CD8-positive, alpha-beta memory T cell (primary cell): Measurements from ENCODE around the gene UPP2. TPM values are rescaled to one million over a fixed set of nuclear protein-coding genes. Genes with fewer than 3 reads are reported as not detected.

Experiments used
- CTCF ChIA-PET: fragments of 350-600 bp; sonication (Branson Sonifier 250); formaldehyde crosslinking; loops from one replicate; lab custom pipeline; 2021; ENCODE audit warnings: antibody characterized with exemption; lab: Charles Lee
- POLR2A ChIA-PET: fragments of 350-600 bp; sonication (Branson Sonifier 250); formaldehyde crosslinking; loops from one replicate; lab custom pipeline; 2021; ENCODE audit warnings: antibody characterized with exemption; lab: Charles Lee
- DNase-seq, 5 donors: peaks; one replicate each; pipeline versions ENCODE4 v3.0.0 to v3.0.0-alpha.2; 2020 to 2022; ENCODE audit warnings: mixed read lengths in 1 of 5
- H3K27ac ChIP-seq: one replicate; pipeline ENCODE4 v1.7.0; 2013; ENCODE audit warnings: low read depth, mild to moderate bottlenecking, low read length, moderate library complexity
- H3K27me3 ChIP-seq: 2 replicates; pipeline ENCODE4 v1.7.0; 2013; ENCODE audit warnings: low read length, mild to moderate bottlenecking; ENCODE audit not compliant: insufficient read depth, poor library complexity, severe bottlenecking
- H3K36me3 ChIP-seq: 2 replicates; pipeline ENCODE4 v1.7.0; 2013; ENCODE audit warnings: mild to moderate bottlenecking, low read length, moderate library complexity; ENCODE audit not compliant: insufficient read depth
- H3K4me1 ChIP-seq: 2 replicates; pipeline ENCODE4 v1.7.0; 2013; ENCODE audit warnings: mild to moderate bottlenecking, low read length, moderate library complexity; ENCODE audit not compliant: insufficient read depth
- H3K4me3 ChIP-seq: 2 replicates; pipeline ENCODE4 v1.7.0; 2013; ENCODE audit warnings: mild to moderate bottlenecking, low read length
- H3K9me3 ChIP-seq: 2 replicates; pipeline ENCODE4 v1.7.0; 2013; ENCODE audit warnings: mild to moderate bottlenecking, low read length
- H3K27ac Mint-ChIP-seq, 8 donors: one replicate each; pipeline ENCODE4 v1.8.0; 2020 to 2021; ENCODE audit warnings: mixed read lengths in 8 of 8, mild to moderate bottlenecking in 6 of 8, inconsistent platforms in 3 of 8, moderate library complexity in 3 of 8
- H3K27me3 Mint-ChIP-seq, 2 donors: one replicate each; pipeline ENCODE4 v1.8.0; 2020 to 2021; ENCODE audit warnings: mixed read lengths in 2 of 2, mild to moderate bottlenecking in 1 of 2, moderate library complexity in 1 of 2
- H3K36me3 Mint-ChIP-seq, 3 donors: one replicate each; pipeline ENCODE4 v1.8.0; 2020 to 2021; ENCODE audit warnings: mixed read lengths in 3 of 3, inconsistent platforms in 1 of 3, mild to moderate bottlenecking in 1 of 3
- H3K4me1 Mint-ChIP-seq, 3 donors: one replicate each; pipeline ENCODE4 v1.8.0; 2020 to 2021; ENCODE audit warnings: mixed read lengths in 3 of 3, inconsistent platforms in 1 of 3, mild to moderate bottlenecking in 1 of 3
- H3K4me3 Mint-ChIP-seq, 7 donors: one replicate each; pipeline ENCODE4 v1.8.0; 2020 to 2021; ENCODE audit warnings: mixed read lengths in 7 of 7, mild to moderate bottlenecking in 6 of 7, moderate library complexity in 4 of 7, inconsistent platforms in 2 of 7
- H3K9me3 Mint-ChIP-seq, 5 donors: one replicate each; pipeline ENCODE4 v1.8.0; 2020 to 2022; ENCODE audit warnings: mixed read lengths in 5 of 5, mild to moderate bottlenecking in 3 of 5, moderate library complexity in 2 of 5, inconsistent platforms in 1 of 5
- polyA plus RNA-seq: library from polyadenylated mRNA; unstranded; fragments of 300-500 nt; fragmentation: Illumina TruSeq; gene quantifications from one replicate; pipeline ENCODE4 v1.2.3, GENCODE V29; 2021
- total RNA-seq, 2 experiments: library from RNA; stranded (reverse); gene quantifications; one replicate each; pipeline ENCODE4 v1.2.3, GENCODE V29; 2021

The UPP2 gene
- total and polyA plus RNA-seq, 3 experiments from 2014 or later, result not detected

DNA sequence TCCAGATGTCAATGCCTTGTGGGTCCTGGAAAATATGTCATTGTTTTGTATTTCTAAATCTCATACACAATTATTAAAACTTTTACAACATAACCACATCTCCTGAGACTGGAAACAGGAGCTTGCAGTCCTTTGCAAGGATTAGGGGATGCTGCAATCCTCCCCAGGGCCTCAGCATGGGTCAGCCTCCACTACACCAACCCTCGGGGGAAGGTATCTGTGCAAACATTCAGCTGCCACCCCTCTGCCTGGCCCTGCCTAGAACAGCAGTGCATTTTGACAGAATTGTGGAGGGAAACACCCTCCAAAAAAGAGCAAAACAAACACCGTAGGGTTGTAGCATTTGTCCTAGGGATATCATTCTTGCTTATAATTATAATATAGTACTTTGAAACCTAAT is 4.2 kb upstream of the UPP2 start:
- Mint-ChIP-seq H3K4me1 (no peaks in the 10 kb centered on the region), H3K27ac (no peak overlapping the region), H3K4me3 (no peak overlapping the region), H3K9me3 (no peaks in the 10 kb centered on the region), H3K36me3 (no peaks in the 10 kb centered on the region), H3K27me3 (no peaks in the 10 kb centered on the region)
- CTCF ChIA-PET, result no interaction called here
- H3K4me1 ChIP-seq, result no peaks in the 10 kb centered on the region
- no peak overlapping the region for H3K4me3 ChIP-seq
- H3K9me3 ChIP-seq, result no peaks in the 10 kb centered on the region
- H3K36me3 ChIP-seq, result no peaks in the 10 kb centered on the region
- POLR2A ChIA-PET, result no interaction called here
- H3K27ac ChIP-seq, result no peak overlapping the region
- DNase-seq, result no peak
- H3K27me3 ChIP-seq, result peaks cover 4% of the 10 kb centered on the region

DNA sequence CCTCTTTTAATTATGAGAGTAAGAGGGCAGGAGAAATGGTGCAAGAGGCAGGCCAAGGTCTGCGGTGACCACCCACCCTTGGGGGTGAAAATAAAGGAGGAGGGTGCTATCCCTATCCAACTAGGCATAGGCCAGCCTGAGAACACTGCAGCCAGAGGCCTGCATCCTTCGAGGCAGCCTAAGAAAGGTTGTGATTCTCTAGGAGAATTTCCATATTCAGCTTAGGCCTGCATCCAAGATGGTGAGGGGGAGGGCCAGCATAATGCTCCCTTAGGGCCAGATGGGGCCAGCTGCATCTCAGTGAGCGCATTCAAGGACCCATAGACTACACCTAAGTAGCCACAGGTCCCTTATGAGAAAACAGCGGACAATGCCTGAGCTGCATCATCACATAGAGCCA is 3.5 kb upstream of the UPP2 start:
- Histone ChIP-seq H3K4me1 (no peaks in the 10 kb centered on the region), H3K4me3 (no peak overlapping the region), H3K27ac (no peak overlapping the region), H3K27me3 (peaks cover 4% of the 10 kb centered on the region), H3K9me3 (no peaks in the 10 kb centered on the region), H3K36me3 (no peaks in the 10 kb centered on the region)
- no peaks in the 10 kb centered on the region for H3K4me1 Mint-ChIP-seq
- ChIA-PET CTCF (no interaction called here), POLR2A (no interaction called here)
- no peaks in the 10 kb centered on the region for H3K9me3 Mint-ChIP-seq
- no peak for DNase-seq
- H3K27ac Mint-ChIP-seq, result no peak overlapping the region
- H3K27me3 Mint-ChIP-seq, result no peaks in the 10 kb centered on the region
- H3K36me3 Mint-ChIP-seq, result no peaks in the 10 kb centered on the region
- H3K4me3 Mint-ChIP-seq, result no peak overlapping the region

- H3K27me3 Mint-ChIP-seq, result no peaks in the 10 kb centered on the region
- H3K36me3 Mint-ChIP-seq, result no peaks in the 10 kb centered on the region
- peaks cover 4% of the 10 kb centered on the region for H3K27me3 ChIP-seq
- no peak for DNase-seq
- no peaks in the 10 kb centered on the region for H3K9me3 ChIP-seq
- H3K9me3 Mint-ChIP-seq, result no peaks in the 10 kb centered on the region
- no peaks in the 10 kb centered on the region for H3K36me3 ChIP-seq
- no peak overlapping the region for H3K4me3 ChIP-seq
- no peak overlapping the region for H3K4me3 Mint-ChIP-seq
- H3K4me1 ChIP-seq, result no peaks in the 10 kb centered on the region
- no peaks in the 10 kb centered on the region for H3K4me1 Mint-ChIP-seq
- no peak overlapping the region for H3K27ac Mint-ChIP-seq
- CTCF ChIA-PET, result no interaction called here
- POLR2A ChIA-PET, result no interaction called here
- no peak overlapping the region for H3K27ac ChIP-seq
These were observed 2.0 kb upstream of the UPP2 start for GRCh38 chr2:158099716-158100115.

DNA sequence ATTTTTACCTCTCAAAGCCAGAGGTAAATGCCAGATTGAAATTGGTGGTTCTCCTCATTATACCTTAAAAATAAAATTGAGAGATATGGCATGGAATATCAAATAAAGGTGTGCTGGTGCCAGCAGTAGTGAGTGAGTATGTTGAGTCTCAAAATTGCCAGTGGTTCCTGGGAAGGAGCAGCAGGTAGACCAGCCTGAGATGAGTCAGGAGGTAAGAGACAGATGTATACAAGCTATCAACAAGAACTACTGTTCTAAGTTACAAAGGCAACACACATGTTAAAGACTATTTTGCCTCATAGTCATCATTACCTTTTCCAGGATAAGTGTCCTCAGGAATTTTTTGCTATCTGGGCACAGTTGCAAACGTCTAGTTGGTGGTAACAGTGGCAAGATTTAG is 1.3 kb upstream of the UPP2 start:
- Mint-ChIP-seq H3K36me3 (no peaks in the 10 kb centered on the region), H3K4me1 (no peaks in the 10 kb centered on the region), H3K27me3 (no peaks in the 10 kb centered on the region), H3K4me3 (no peak overlapping the region), H3K27ac (no peak overlapping the region), H3K9me3 (no peaks in the 10 kb centered on the region)
- ChIA-PET CTCF (no interaction called here), POLR2A (no interaction called here)
- Histone ChIP-seq H3K4me3 (no peak overlapping the region), H3K9me3 (no peaks in the 10 kb centered on the region), H3K27ac (no peak overlapping the region), H3K36me3 (no peaks in the 10 kb centered on the region), H3K27me3 (peaks cover 4% of the 10 kb centered on the region), H3K4me1 (no peaks in the 10 kb centered on the region)
- DNase-seq, result no peak

- no peaks in the 10 kb centered on the region for H3K4me1 ChIP-seq
- no peaks in the 10 kb centered on the region for H3K27me3 Mint-ChIP-seq
- H3K36me3 ChIP-seq, result no peaks in the 10 kb centered on the region
- peaks cover 4% of the 10 kb centered on the region for H3K27me3 ChIP-seq
- ChIA-PET CTCF (no interaction called here), POLR2A (no interaction called here)
- no peaks in the 10 kb centered on the region for H3K4me1 Mint-ChIP-seq
- no peak for DNase-seq
- no peak overlapping the region for H3K27ac ChIP-seq
- H3K4me3 ChIP-seq, result no peak overlapping the region
- H3K36me3 Mint-ChIP-seq, result no peaks in the 10 kb centered on the region
- no peaks in the 10 kb centered on the region for H3K9me3 ChIP-seq
- no peak overlapping the region for H3K27ac Mint-ChIP-seq
- H3K4me3 Mint-ChIP-seq, result no peak overlapping the region
- no peaks in the 10 kb centered on the region for H3K9me3 Mint-ChIP-seq
These were observed 770 bp downstream of the UPP2 start for GRCh38 chr2:158102446-158102845.

- Mint-ChIP-seq H3K27me3 (no peaks in the 10 kb centered on the region), H3K9me3 (no peaks in the 10 kb centered on the region), H3K4me1 (no peaks in the 10 kb centered on the region), H3K36me3 (no peaks in the 10 kb centered on the region), H3K27ac (no peak overlapping the region), H3K4me3 (no peak overlapping the region)
- H3K27me3 ChIP-seq, result peaks cover 4% of the 10 kb centered on the region
- no peaks in the 10 kb centered on the region for H3K4me1 ChIP-seq
- H3K9me3 ChIP-seq, result no peaks in the 10 kb centered on the region
- ChIA-PET POLR2A (no interaction called here), CTCF (no interaction called here)
- no peak overlapping the region for H3K27ac ChIP-seq
- no peaks in the 10 kb centered on the region for H3K36me3 ChIP-seq
- DNase-seq, result no peak
- H3K4me3 ChIP-seq, result no peak overlapping the region
These were observed 1.8 kb downstream of the UPP2 start for GRCh38 chr2:158103411-158104012.

- Histone ChIP-seq H3K4me1 (no peaks in the 10 kb centered on the region), H3K9me3 (no peaks in the 10 kb centered on the region), H3K4me3 (no peak overlapping the region), H3K36me3 (no peaks in the 10 kb centered on the region), H3K27me3 (peaks cover 4% of the 10 kb centered on the region), H3K27ac (no peak overlapping the region)
- Mint-ChIP-seq H3K4me1 (no peaks in the 10 kb centered on the region), H3K9me3 (no peaks in the 10 kb centered on the region), H3K4me3 (no peak overlapping the region), H3K27ac (no peak overlapping the region), H3K27me3 (no peaks in the 10 kb centered on the region), H3K36me3 (no peaks in the 10 kb centered on the region)
- ChIA-PET CTCF (no interaction called here), POLR2A (no interaction called here)
- no peak for DNase-seq
These were observed 3.2 kb downstream of the UPP2 start for GRCh38 chr2:158104903-158105302.

DNA sequence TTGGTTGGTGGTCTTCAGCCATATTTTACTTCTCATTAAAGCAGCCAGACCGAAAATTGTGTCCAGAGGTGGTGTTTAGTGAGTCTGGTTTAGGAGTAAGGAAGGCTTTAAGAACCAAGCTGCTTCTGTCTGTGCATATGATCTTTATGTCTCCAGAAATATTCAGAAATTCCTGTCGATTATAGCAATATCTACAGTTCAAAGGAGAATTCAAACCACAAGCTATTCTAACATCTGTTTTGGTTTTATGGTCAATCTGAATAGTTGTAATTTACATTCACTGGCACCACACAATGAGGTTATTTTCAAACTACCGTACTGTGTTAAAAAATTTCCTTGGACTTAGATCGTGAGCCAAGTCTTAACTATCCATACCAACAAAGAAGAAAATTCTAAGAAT is 11.3 kb downstream of the UPP2 start:
- CTCF ChIA-PET, result no interaction called here
- Histone ChIP-seq H3K4me3 (no peak overlapping the region), H3K36me3 (no peaks in the 10 kb centered on the region), H3K27me3 (no peaks in the 10 kb centered on the region), H3K4me1 (no peaks in the 10 kb centered on the region), H3K27ac (no peak overlapping the region), H3K9me3 (no peaks in the 10 kb centered on the region)
- DNase-seq, result no peak
- Mint-ChIP-seq H3K4me1 (no peaks in the 10 kb centered on the region), H3K4me3 (no peak overlapping the region), H3K36me3 (no peaks in the 10 kb centered on the region), H3K27me3 (peaks cover 3 to 22% of the 10 kb centered on the region in 2 donors), H3K27ac (no peak overlapping the region), H3K9me3 (no peaks in the 10 kb centered on the region)
- POLR2A ChIA-PET, result no interaction called here
